ENCODE data around the gene SLC25A22.

DNA sequence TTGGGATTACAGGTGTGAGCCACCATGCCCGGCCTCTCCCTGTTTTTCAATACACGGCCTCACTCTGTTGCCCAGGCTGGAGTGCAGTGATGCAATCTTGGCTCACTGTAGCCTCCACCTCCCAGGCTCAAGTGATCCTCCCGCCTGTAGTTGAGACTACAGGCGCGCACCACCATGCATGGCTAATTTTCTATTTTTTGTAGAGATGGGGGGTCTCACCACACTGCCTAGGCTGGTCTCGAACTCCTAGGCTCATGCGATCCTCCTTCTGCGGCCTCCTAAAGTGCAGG, 32.3 kb downstream of the SLC25A22 start:
- TF ChIP-seq, protein P1, sequence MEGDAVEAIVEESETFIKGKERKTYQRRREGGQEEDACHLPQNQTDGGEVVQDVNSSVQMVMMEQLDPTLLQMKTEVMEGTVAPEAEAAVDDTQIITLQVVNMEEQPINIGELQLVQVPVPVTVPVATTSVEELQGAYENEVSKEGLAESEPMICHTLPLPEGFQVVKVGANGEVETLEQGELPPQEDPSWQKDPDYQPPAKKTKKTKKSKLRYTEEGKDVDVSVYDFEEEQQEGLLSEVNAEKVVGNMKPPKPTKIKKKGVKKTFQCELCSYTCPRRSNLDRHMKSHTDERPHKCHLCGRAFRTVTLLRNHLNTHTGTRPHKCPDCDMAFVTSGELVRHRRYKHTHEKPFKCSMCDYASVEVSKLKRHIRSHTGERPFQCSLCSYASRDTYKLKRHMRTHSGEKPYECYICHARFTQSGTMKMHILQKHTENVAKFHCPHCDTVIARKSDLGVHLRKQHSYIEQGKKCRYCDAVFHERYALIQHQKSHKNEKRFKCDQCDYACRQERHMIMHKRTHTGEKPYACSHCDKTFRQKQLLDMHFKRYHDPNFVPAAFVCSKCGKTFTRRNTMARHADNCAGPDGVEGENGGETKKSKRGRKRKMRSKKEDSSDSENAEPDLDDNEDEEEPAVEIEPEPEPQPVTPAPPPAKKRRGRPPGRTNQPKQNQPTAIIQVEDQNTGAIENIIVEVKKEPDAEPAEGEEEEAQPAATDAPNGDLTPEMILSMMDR (IDR thresholded peaks at IDR 0.05) = no peak
- TF ChIP-seq EP300 (IDR thresholded peaks at IDR 0.05) (no peak), POLR2A (IDR thresholded peaks at IDR 0.05) (no peak)
